ENCODE measurements around the gene SPRY4. TPM values are rescaled to one million over a fixed set of nuclear protein-coding genes. Genes with fewer than 3 reads are reported as not detected.

The SPRY4 gene
- total RNA-seq, 1 donor from 2014 or later, result 8.3 TPM

GRCh38 chr5:142314109-142314508, 10.7 kb downstream of the SPRY4 start:
- H3K27ac Mint-ChIP-seq (ENCODE audit: unreplicated experiment), result no peak overlapping the region
- peaks cover 17% of the 10 kb centered on the region for H3K4me1 Mint-ChIP-seq (ENCODE audit: low read depth)
- H3K4me3 Mint-ChIP-seq (ENCODE audit: unreplicated experiment), result no peak overlapping the region
- H3K27me3 Mint-ChIP-seq (ENCODE audit: low read depth), result no peaks in the 10 kb centered on the region
- no peak for TF ChIP-seq CTCF (IDR thresholded peaks at IDR 0.05)
- DNase-seq (ENCODE audit: low spot score), result no peak
- no peaks in the 10 kb centered on the region for H3K9me3 Mint-ChIP-seq (ENCODE audit: low read depth)
- peaks cover 15% of the 10 kb centered on the region for H3K36me3 Mint-ChIP-seq (ENCODE audit: low read depth)

GRCh38 chr5:142313682-142314081, 11.1 kb downstream of the SPRY4 start:
- no peaks in the 10 kb centered on the region for H3K27me3 Mint-ChIP-seq (ENCODE audit: low read depth)
- no peak overlapping the region for H3K4me3 Mint-ChIP-seq (ENCODE audit: unreplicated experiment)
- H3K36me3 Mint-ChIP-seq (ENCODE audit: low read depth), result peaks cover 15% of the 10 kb centered on the region
- no peak overlapping the region for H3K27ac Mint-ChIP-seq (ENCODE audit: unreplicated experiment)
- no peak for DNase-seq (ENCODE audit: low spot score)
- H3K9me3 Mint-ChIP-seq (ENCODE audit: low read depth), result no peaks in the 10 kb centered on the region
- H3K4me1 Mint-ChIP-seq (ENCODE audit: low read depth), result peaks cover 15% of the 10 kb centered on the region
- no peak for TF ChIP-seq CTCF (IDR thresholded peaks at IDR 0.05)

- no peak for DNase-seq (ENCODE audit: low spot score)
- Mint-ChIP-seq H3K27ac (ENCODE audit: unreplicated experiment) (no peak overlapping the region), H3K36me3 (ENCODE audit: low read depth) (peaks cover 15% of the 10 kb centered on the region), H3K9me3 (ENCODE audit: low read depth) (no peaks in the 10 kb centered on the region), H3K4me1 (ENCODE audit: low read depth) (peaks cover 15% of the 10 kb centered on the region), H3K4me3 (ENCODE audit: unreplicated experiment) (no peak overlapping the region), H3K27me3 (ENCODE audit: low read depth) (no peaks in the 10 kb centered on the region)
- no peak for TF ChIP-seq CTCF (IDR thresholded peaks at IDR 0.05)
Measured at GRCh38 chr5:142313275-142313674, 11.5 kb downstream of the SPRY4 start.

- TF ChIP-seq CTCF (IDR thresholded peaks at IDR 0.05), result no peak
- no peaks in the 10 kb centered on the region for H3K27me3 Mint-ChIP-seq (ENCODE audit: low read depth)
- H3K36me3 Mint-ChIP-seq (ENCODE audit: low read depth), result peaks cover 14% of the 10 kb centered on the region
- no peaks in the 10 kb centered on the region for H3K9me3 Mint-ChIP-seq (ENCODE audit: low read depth)
- peaks cover 15% of the 10 kb centered on the region for H3K4me1 Mint-ChIP-seq (ENCODE audit: low read depth)
- H3K27ac Mint-ChIP-seq (ENCODE audit: unreplicated experiment), result no peak overlapping the region
- H3K4me3 Mint-ChIP-seq (ENCODE audit: unreplicated experiment), result no peak overlapping the region
- DNase-seq (ENCODE audit: low spot score), result no peak
Measured at GRCh38 chr5:142312399-142312798, 12.4 kb downstream of the SPRY4 start.

GRCh38 chr5:142311725-142312124, 13.1 kb downstream of the SPRY4 start:
- no peak for TF ChIP-seq CTCF (IDR thresholded peaks at IDR 0.05)
- no peaks in the 10 kb centered on the region for H3K27me3 Mint-ChIP-seq (ENCODE audit: low read depth)
- no peak overlapping the region for H3K27ac Mint-ChIP-seq (ENCODE audit: unreplicated experiment)
- no peak overlapping the region for H3K4me3 Mint-ChIP-seq (ENCODE audit: unreplicated experiment)
- no peaks in the 10 kb centered on the region for H3K9me3 Mint-ChIP-seq (ENCODE audit: low read depth)
- H3K36me3 Mint-ChIP-seq (ENCODE audit: low read depth), result peaks cover 15% of the 10 kb centered on the region
- H3K4me1 Mint-ChIP-seq (ENCODE audit: low read depth), result peaks cover 12% of the 10 kb centered on the region
- no peak for DNase-seq (ENCODE audit: low spot score)

Data from chondrocyte (in vitro differentiated cells).